Forelimb muscle (tissue), 1 donor: ENCODE results near the gene TRIOBP. TPM values are rescaled to one million over a fixed set of nuclear protein-coding genes. Genes with fewer than 3 reads are reported as not detected.
"Not testable (repeated sequence)": the region's sequence is repeated elsewhere in the genome, so short reads cannot be mapped to it uniquely, and the experiment has no call there.

Experiments used
- DNase-seq: peaks from one replicate; pipeline ENCODE4 v3.0.0-alpha.2; 2013; ENCODE audit warnings: low read depth
- polyA plus RNA-seq: library from polyadenylated mRNA; unstranded; fragments of 120-200 nt; gene quantifications from one replicate; pipeline ENCODE4 v1.2.1, GENCODE V29; 2013; ENCODE audit not compliant: insufficient read length

The TRIOBP gene
- 39.9 TPM for polyA plus RNA-seq

- peak; percentile 76 for DNase-seq
These were observed at the start of gene TRIOBP for GRCh38 chr22:37696657-37697537. Gene TRIOBP, plus strand, starts transcription at chr22:37697048. Its CDS starts 4,318 bp downstream, at chr22:37701366.

- DNase-seq = no peak
These were observed 49.5 kb upstream of the TRIOBP start for GRCh38 chr22:37647317-37647716.

GRCh38 chr22:37647928-37648327 is 48.9 kb upstream of the TRIOBP start:
- no peak for DNase-seq

GRCh38 chr22:37650463-37651136 is 46.2 kb upstream of the TRIOBP start:
- DNase-seq = no peak

- DNase-seq = no peak
These were observed 42.1 kb upstream of the TRIOBP start for GRCh38 chr22:37654563-37655251.

GRCh38 chr22:37655252-37655563 is 41.6 kb upstream of the TRIOBP start:
- DNase-seq = no peak

GRCh38 chr22:37656583-37656982 is 40.3 kb upstream of the TRIOBP start:
- DNase-seq = not testable (repeated sequence)

GRCh38 chr22:37657590-37658132 is 39.2 kb upstream of the TRIOBP start:
- no peak for DNase-seq

- peak; percentile 100 for DNase-seq
These were observed 38.4 kb upstream of the TRIOBP start, which contains the start of gene PDXP for GRCh38 chr22:37658133-37659065. Gene PDXP, plus strand, starts transcription at chr22:37658723. Its CDS starts 60 bp downstream, at chr22:37658783.

GRCh38 chr22:37659066-37659896 is 37.6 kb upstream of the TRIOBP start:
- DNase-seq = no peak

- DNase-seq = no peak
These were observed 36.7 kb upstream of the TRIOBP start for GRCh38 chr22:37659897-37660708.

GRCh38 chr22:37660709-37661045 is 36.2 kb upstream of the TRIOBP start:
- no peak for DNase-seq

- DNase-seq = no peak
These were observed 35.5 kb upstream of the TRIOBP start for GRCh38 chr22:37661160-37661924.

GRCh38 chr22:37662039-37662438 is 34.8 kb upstream of the TRIOBP start:
- no peak for DNase-seq

GRCh38 chr22:37663521-37664140 is 33.2 kb upstream of the TRIOBP start:
- DNase-seq = no peak

GRCh38 chr22:37664249-37665101 is 32.4 kb upstream of the TRIOBP start:
- no peak for DNase-seq

- DNase-seq = no peak
These were observed 31.4 kb upstream of the TRIOBP start for GRCh38 chr22:37665487-37665886.
